ENCODE data around the gene ZNF444.

The ZNF444 gene

DNA sequence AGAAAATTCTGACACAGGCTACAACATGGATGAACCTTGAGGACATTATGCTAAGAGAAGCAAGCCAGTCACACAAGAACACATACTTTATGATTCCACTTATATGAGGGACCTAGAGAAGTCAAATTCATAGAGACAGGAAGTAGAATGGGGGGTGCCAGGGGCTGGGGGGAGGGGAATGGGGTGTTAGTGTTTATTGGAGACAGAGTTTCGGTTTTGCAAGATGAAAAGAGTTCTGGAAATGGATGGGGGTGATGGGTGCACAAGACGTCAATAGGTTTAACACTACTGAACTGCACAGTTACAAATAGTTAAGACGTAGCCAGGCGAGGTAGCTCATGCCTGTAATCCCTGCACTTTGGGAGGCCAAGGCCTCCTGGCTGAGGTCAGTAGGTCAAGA is 16.5 kb upstream of the ZNF444 start:
- no peaks in the 10 kb centered on the region for H3K9me3 ChIP-seq (ENCODE audit: insufficient read depth, low read length)
- no peak overlapping the region for H3K4me3 ChIP-seq (ENCODE audit: insufficient read depth, low read length, poor library complexity, severe bottlenecking)
- H4K20me1 ChIP-seq (ENCODE audit: low read depth, low read length): no peaks in the 10 kb centered on the region
- H3K36me3 ChIP-seq (ENCODE audit: low read length): no peaks in the 10 kb centered on the region
- H3K27ac ChIP-seq (ENCODE audit: low read depth, low read length): no peak overlapping the region
- H3F3A ChIP-seq (ENCODE audit: insufficient read depth): peaks cover 7% of the 10 kb centered on the region
- H3K4me2 ChIP-seq (ENCODE audit: low read depth, low read length, poor library complexity, severe bottlenecking): no peak overlapping the region
- H3K9ac ChIP-seq (ENCODE audit: low read length): no peak overlapping the region
- TF ChIP-seq, protein P1, sequence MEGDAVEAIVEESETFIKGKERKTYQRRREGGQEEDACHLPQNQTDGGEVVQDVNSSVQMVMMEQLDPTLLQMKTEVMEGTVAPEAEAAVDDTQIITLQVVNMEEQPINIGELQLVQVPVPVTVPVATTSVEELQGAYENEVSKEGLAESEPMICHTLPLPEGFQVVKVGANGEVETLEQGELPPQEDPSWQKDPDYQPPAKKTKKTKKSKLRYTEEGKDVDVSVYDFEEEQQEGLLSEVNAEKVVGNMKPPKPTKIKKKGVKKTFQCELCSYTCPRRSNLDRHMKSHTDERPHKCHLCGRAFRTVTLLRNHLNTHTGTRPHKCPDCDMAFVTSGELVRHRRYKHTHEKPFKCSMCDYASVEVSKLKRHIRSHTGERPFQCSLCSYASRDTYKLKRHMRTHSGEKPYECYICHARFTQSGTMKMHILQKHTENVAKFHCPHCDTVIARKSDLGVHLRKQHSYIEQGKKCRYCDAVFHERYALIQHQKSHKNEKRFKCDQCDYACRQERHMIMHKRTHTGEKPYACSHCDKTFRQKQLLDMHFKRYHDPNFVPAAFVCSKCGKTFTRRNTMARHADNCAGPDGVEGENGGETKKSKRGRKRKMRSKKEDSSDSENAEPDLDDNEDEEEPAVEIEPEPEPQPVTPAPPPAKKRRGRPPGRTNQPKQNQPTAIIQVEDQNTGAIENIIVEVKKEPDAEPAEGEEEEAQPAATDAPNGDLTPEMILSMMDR (IDR thresholded peaks at IDR 0.05; ENCODE audit: insufficient read depth, low read length, poor library complexity, severe bottlenecking): no peak
- TF ChIP-seq EZH2phosphoT487 (conservative IDR thresholded peaks at IDR 0.05; ENCODE audit: low read length): no peak
- no peak overlapping the region for H2AFZ ChIP-seq (ENCODE audit: low read depth, low read length, severe bottlenecking)
- H3K9me2 ChIP-seq (replicated peaks; ENCODE audit: insufficient read depth, low read length): no peaks in the 10 kb centered on the region
- peaks cover 10% of the 10 kb centered on the region for H3K79me2 ChIP-seq (ENCODE audit: insufficient read depth, low read length)
- H3K27me3 ChIP-seq (ENCODE audit: low read length): no peaks in the 10 kb centered on the region

DNA sequence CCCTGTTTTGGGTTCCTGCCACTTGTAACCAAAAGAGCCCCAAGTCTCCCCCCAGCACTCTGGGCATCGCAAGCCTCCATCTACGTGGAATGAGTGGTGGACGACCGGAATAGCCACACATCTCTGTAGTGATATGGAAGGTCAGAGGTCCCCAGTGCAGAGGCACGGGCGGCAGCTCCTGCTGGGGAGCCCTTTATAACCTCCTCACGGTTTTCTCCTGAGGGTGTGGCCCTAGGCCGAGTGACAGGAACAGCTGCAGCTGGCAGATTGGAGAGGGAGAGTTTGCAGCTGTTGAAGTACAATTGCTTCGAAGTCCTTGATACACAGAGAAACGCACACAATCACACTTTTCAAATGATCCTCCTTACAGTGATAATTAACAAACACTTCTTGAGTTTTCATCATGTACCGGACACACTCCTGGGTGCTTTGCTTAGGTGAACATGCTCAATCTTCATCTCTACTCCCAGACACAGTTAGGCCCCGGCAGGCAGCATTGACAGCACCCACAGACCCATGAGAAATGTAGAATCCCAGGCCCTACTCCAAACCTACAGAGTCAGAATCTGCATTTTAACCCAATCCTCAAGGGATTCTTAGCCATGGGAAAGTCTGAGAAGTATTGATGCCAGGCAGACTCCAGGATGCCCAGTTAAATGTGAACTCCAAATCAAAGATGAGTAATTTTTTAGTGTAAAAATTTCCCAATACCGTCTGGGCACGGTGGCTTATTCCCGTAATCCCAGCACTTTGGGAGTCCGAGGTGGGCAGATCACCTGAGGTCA is 15.1 kb upstream of the ZNF444 start:
- H3K9me3 ChIP-seq (ENCODE audit: insufficient read depth, low read length): no peaks in the 10 kb centered on the region
- TF ChIP-seq EZH2phosphoT487 (conservative IDR thresholded peaks at IDR 0.05; ENCODE audit: low read length): no peak
- TF ChIP-seq, protein P1 (IDR thresholded peaks at IDR 0.05; ENCODE audit: insufficient read depth, low read length, poor library complexity, severe bottlenecking): no peak
- H3K4me3 ChIP-seq (ENCODE audit: insufficient read depth, low read length, poor library complexity, severe bottlenecking): no peak overlapping the region
- no peaks in the 10 kb centered on the region for H3K27me3 ChIP-seq (ENCODE audit: low read length)
- peaks cover 7% of the 10 kb centered on the region for H3F3A ChIP-seq (ENCODE audit: insufficient read depth)
- no peaks in the 10 kb centered on the region for H4K20me1 ChIP-seq (ENCODE audit: low read depth, low read length)
- H2AFZ ChIP-seq (ENCODE audit: low read depth, low read length, severe bottlenecking): no peak overlapping the region
- no peaks in the 10 kb centered on the region for H3K79me2 ChIP-seq (ENCODE audit: insufficient read depth, low read length)
- H3K9me2 ChIP-seq (replicated peaks; ENCODE audit: insufficient read depth, low read length): no peaks in the 10 kb centered on the region
- no peak overlapping the region for H3K9ac ChIP-seq (ENCODE audit: low read length)
- H3K4me2 ChIP-seq (ENCODE audit: low read depth, low read length, poor library complexity, severe bottlenecking): no peak overlapping the region
- H3K27ac ChIP-seq (ENCODE audit: low read depth, low read length): no peak overlapping the region
- H3K36me3 ChIP-seq (ENCODE audit: low read length): no peaks in the 10 kb centered on the region

DNA sequence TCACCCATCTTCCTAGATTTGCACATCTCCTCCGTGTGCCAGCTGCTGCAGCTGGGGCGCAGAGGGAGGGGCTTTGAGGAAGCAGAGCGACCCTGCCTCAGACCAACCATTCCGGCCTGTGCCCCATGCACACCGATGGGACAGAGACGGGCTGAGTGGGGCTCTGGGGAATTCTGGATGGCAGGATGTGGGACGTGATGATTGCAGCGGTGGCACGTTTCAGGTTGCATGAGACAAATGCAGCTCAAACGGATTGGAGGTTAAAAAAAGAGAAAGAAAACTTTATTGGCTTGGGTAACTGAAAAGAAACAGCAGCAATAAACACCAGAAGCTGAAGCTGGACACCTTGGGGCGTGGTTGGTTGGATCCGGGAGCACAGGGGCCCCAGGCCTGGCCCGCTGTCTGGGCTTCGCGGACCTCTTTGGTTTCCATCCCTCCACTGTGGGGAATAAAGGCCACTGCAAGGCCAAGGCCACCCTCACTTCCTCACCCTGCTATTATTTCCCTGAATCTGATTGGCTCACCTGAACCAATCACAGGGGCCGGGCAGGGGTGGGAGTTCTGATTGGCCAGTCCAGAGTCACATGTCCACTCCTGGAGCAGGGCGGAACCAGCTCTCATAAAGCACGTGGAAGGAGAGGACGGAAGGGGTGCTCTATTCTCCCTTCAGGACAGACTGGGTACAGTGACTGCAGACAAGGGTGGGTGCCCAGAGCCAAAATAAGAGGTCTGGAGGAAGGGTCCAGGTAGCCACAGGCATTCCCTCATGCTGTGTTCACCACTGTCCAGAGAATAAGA is 13.9 kb upstream of the ZNF444 start:
- H3K9ac ChIP-seq (ENCODE audit: low read length): no peak overlapping the region
- H3K4me2 ChIP-seq (ENCODE audit: low read depth, low read length, poor library complexity, severe bottlenecking): no peak overlapping the region
- H2AFZ ChIP-seq (ENCODE audit: low read depth, low read length, severe bottlenecking): no peak overlapping the region

More for the DNA sequence above, 13.9 kb upstream of the ZNF444 start:
- no peaks in the 10 kb centered on the region for H3K27me3 ChIP-seq (ENCODE audit: low read length)
- no peaks in the 10 kb centered on the region for H3K36me3 ChIP-seq (ENCODE audit: low read length)
- H3F3A ChIP-seq (ENCODE audit: insufficient read depth): peaks cover under 1% of the 10 kb centered on the region
- no peaks in the 10 kb centered on the region for H3K9me2 ChIP-seq (replicated peaks; ENCODE audit: insufficient read depth, low read length)
- H3K27ac ChIP-seq (ENCODE audit: low read depth, low read length): no peak overlapping the region
- no peak overlapping the region for H3K4me3 ChIP-seq (ENCODE audit: insufficient read depth, low read length, poor library complexity, severe bottlenecking)
- no peaks in the 10 kb centered on the region for H3K79me2 ChIP-seq (ENCODE audit: insufficient read depth, low read length)
- no peaks in the 10 kb centered on the region for H4K20me1 ChIP-seq (ENCODE audit: low read depth, low read length)
- no peak for TF ChIP-seq EZH2phosphoT487 (conservative IDR thresholded peaks at IDR 0.05; ENCODE audit: low read length)
- TF ChIP-seq, protein P1 (IDR thresholded peaks at IDR 0.05; ENCODE audit: insufficient read depth, low read length, poor library complexity, severe bottlenecking): no peak
- H3K9me3 ChIP-seq (ENCODE audit: insufficient read depth, low read length): no peaks in the 10 kb centered on the region

Data from SU-DHL-6 (cell line).